NCI-H2227 treated with DMSO at 0.1 percent for 48 hours (cell line): ENCODE results near the gene PRCC.
"Not testable (repeated sequence)": the region's sequence is repeated elsewhere in the genome, so short reads cannot be mapped to it uniquely, and the experiment has no call there.

Experiments used
- DNase-seq: peaks from one replicate; lab custom pipeline; 2025; lab: John Stamatoyannopoulos, UW

Gene PRCC

DNA sequence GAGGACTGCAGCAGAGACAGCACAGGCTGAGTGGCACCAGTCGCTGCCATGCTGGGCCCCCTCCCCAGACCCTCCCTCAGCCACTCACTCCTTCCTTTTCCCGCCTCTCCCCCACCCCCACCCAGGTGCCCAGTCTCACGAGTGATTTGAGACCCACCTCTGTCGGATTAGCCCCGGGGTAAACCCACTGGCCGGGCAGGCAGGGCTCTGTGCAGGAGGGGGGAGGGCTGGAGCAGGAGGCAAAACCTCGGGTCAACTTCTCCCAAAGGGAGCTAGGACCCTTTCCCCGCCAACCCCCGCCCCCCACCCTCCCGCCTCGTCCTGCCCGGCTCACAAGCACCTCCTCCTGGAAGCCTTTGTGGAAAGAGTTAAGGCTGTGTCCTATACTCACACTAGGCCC, 23.0 kb upstream of the PRCC start:
- no peak for DNase-seq

DNA sequence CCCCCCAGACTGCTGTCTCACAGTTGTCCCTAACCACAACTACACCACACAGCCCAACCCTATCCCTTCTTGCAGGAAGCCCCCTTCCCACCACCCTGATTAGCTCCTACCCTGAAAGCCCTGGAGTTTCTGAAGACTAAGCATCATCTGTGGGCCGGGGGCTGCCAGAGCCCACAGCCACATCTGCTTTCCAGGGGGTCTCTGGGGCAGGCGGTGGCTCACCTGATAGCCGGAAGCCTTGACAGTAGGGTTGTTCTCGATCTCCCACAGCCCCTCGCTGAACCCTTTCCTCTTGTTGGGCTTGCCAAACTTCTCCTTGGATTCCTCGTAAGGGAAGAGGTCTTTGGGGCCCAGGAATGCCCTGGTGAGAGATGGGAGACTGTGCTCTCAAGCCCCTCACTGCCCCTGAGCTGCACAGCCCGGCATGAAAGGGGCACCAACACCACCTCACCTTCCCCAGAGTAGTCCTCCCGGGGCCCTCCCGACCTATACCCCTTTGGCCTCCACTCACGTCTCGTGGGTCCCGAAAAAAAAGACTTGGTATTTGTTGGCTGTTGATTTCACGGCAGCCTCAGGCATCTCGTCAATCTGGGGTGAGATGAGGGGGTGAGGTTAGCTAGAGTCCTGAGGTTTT, 22.4 kb upstream of the PRCC start:
- DNase-seq, result no peak

DNA sequence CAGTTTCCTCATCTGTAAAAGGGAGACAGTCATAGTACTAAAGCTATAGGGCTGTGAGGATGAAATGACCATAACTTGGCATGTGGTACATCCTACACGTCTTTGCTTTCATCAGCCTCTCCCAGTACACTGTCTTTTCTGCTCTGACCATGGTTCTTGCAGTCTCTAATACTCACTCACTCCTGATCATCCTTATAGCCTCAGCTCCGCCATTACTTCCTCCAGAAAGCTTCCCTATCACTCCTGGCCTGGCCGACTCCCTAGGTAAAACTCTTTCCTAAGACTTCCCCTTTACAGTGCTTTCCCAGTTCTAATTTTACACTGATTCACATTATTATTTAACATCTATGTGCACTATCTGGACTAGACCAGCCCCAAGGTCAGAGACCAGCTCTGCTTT, 21.5 kb upstream of the PRCC start:
- no peak for DNase-seq

DNA sequence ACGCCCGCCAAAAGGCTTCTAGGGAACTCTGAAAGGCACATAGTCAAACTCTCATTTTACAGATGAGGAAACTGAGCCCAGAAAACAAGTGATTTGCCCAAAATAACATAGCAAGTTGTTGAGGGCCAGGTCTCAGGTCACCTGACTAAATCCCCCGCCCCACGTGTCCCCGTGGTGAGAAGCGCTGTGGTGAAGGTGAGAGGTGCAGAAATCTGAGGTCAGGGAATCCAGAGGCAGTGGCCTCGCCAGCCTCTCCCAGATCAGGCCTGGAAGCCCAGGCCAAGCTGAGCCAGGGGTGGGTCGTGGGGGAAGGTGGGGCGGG, 21.0 kb upstream of the PRCC start:
- DNase-seq, result no peak

DNA sequence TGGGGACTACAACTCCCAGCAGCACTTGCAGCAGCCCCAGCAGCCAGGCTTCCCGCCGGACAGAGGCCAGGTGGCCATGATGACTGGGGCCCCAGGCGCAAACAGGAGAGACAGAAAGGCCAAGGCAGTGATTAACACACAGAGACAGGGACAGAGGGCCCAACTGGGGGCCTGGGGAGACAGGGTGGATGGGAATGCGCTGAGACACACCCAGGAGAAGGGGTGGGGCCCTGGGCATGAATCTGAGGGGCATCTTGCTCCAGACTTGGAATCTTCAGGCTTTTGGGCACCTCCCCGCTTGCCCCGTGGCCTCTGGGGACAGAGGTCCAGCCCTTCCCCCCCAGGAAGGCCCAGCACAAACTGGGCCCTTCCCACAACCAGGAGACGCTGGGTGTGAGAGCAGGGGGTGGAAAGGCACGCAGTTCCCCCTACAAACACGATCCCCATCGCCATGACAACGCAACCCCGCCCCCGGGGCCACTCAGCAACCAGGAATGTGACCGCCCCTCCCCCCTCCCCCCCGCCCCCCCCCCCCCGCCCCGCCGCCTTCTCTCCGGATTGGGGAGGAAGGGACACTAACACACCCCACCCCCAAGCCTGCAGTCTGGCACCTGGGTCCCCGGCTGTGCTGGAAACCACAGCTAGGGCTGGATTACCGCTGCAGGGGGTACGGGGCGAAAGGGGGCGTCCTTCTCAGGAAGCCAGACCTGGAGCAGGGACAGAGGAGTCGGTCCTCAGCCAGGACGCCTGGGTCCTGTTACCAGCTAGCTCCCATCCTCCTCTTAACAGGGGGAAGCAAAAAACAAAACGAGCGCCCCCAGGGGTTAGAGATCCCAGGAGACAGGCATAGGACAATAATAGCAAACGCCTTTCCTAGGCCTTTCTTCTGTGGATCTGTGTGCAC, 20.4 kb upstream of the PRCC start:
- peak; percentile 83 for DNase-seq

DNA sequence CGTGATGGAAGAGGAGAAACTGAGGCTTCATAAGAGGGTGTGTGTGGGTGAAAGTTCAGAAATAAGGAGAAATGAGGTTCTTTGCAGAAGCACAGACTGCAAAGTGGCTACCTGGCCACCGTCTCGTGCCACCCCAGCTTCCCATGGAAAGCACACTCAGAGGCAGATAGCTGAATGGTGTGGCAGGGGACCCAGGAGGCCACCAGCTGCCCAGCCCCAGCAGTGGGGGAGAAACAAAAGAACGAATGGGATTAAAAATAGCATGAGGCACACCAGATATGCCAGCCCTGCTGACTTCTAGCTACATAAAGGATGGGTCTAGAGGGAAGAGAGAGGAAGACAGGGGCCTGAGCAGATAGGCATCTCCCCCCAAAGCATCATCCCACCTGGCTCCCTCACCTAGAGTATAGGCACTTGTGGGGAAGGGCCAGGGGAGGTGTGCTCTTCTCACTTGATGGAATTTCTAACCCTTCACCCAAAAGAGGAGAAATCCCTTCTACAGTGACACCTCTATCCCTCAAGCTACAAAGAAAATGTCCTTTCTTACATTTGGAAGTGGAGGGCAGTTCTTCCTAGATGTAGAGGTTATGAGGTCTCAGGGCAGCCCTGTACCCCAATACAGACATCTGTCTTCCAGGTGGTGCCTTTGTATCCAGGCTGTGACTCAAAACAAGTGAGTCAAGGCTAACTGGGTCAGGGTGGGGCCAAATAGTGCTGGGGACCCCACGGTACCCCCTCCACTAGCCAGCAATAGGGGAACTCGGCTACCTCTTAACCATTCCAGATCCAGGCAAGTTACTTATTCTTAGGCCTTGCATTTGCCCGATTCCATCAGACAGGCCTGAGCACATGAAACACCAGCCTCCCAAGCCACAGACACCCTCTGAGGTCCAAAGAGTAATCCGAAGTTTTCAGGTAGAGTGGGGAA, 19.3 kb upstream of the PRCC start:
- no peak for DNase-seq

DNA sequence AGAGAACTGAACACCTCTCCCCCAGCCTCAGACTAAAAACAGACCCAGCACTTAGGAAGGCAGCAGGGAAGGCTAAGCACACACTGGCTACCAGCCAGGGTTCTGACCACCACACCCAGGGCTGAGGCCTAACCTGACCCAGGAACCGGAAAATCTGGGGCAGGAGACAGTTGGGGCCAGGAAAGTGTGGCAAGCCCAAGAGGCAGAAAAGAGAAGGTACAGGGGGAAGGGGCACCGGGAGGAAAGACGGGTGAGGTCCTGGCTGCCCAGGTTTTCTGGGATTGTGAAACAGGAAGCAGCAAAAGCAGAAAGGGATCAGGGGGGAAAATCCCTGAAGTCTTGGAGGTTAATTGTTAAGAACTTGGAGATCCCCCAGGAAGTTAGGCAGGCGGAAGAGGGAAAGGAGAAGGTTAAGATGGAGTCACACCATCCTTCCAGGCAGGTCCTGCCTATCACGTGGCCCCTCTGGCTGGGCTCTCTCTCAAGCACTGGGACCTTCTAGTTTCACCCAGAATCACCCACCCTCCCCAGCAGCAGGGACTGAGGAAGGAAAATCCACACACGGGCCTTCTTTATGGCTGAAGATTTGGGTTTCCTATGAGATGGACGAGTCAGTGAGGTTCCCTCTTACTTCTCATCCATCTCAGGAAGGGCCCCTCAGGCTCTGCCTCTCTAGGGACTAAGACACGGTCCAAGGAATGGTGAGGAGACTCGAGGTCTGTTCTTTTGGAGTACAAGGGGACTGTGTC, 18.5 kb upstream of the PRCC start:
- no peak for DNase-seq

DNA sequence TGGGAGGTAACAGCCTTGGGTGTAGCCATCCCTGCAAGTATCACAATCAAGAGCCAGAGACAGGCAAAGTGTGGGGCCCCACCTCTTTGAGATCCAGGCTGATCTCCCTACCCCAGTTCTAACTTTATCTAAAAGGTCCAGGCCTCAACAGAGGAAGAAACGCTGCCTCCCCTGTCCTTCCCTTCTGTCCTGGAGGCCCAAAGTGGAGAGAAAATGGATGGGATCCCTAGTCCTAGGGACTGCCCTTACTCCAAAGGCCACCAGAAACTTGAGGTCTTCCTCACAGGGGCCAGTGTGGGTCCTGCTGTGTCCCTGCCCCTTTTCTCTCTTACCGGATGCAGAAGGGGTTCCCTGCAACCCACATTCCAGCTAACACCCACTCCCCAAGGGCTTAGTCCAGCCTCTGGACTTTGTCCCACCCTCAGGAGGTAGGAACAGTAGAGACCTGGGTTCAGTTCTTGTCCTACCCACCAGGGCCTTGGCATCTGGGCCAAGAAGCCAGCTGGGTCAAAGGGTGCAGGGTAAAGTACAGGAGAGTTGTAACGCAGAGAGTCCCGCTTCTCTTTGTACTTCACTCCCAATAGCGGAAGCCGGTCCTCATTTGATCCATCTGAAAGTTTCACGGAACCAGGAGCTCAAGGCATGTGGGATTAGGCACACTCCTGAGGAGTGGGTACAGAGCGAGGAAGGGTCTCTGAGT, 17.8 kb upstream of the PRCC start:
- DNase-seq, result no peak

DNA sequence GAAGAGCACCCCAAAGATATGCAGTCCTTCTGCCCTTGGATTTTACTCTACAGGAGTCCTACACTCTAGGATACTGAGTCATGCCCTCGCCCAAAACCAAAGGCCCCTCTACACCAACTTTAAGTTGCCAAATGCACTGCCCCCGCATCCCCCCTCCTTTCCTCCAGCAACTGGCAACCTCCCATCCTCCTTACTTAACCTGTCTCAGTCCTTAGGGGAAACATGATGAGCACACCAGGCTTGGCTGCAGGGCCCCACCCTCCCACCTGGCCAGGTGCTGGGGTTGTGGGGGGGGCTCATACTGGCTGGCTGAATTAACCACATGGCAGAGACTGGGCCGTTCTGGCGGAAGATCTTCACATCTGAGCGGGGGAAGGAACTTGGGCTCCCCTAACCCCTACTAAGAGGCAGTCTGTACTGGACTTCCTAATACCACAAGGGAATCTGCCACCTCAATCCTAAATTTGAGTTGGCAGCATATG, 17.1 kb upstream of the PRCC start:
- DNase-seq, result no peak

DNA sequence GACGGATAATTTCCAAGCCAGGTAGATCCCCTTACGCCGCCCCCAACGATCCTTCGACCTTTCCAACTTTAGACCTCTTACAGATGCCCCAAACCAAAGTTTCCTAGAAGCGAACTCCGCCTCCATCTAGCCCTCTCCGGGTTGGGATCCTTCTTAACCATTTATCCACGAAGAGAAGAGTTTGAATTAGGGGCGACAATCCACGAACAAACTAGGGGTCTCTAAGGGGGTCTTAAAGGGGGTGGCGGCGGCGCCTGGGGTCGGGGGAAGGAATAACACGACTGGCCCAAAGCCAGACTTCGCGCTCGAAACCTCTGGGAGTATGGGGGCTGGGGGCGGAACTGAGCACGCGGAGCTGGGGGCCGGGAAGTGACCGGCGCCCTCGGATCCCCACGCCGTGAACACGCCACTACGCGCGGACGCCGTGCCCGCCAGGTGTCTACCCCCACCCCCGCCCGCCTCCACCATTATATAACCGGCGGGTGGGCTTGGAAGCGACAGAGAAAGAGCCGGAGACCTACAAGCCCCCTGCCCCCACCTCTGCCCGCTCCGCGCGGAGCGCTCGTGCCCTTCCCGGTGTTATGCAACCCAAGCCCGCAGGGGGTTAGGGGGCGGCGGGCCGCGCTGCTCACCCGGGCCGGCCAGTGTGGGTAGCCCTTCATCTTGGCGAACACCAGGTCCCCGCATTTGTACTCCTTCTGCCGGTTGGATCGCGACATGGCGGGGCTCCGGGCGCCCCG, 16.5 kb upstream of the PRCC start:
- DNase-seq, result no peak

DNA sequence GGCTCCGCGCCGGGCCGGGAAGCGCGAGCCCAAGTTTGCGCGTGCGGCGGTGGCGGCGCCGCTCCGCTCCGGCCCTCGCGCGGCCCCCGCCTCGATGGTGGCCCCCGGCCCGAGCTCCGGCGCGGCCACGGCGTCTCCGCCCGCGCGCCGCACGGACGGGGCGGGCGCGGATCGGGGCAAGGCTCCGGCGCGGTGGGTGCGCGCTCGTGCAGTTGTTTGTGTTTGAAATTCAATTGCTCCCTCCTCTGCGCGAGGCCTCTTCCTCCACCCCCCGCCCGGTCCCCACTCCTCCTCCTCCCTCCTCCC, 15.9 kb upstream of the PRCC start, which contains the start of gene HDGF:
Gene HDGF, minus strand, starts transcription at position 225 of the 306 bp plus-strand sequence. CDS start 246 bp downstream, outside the sequence.
- DNase-seq, result no peak

DNA sequence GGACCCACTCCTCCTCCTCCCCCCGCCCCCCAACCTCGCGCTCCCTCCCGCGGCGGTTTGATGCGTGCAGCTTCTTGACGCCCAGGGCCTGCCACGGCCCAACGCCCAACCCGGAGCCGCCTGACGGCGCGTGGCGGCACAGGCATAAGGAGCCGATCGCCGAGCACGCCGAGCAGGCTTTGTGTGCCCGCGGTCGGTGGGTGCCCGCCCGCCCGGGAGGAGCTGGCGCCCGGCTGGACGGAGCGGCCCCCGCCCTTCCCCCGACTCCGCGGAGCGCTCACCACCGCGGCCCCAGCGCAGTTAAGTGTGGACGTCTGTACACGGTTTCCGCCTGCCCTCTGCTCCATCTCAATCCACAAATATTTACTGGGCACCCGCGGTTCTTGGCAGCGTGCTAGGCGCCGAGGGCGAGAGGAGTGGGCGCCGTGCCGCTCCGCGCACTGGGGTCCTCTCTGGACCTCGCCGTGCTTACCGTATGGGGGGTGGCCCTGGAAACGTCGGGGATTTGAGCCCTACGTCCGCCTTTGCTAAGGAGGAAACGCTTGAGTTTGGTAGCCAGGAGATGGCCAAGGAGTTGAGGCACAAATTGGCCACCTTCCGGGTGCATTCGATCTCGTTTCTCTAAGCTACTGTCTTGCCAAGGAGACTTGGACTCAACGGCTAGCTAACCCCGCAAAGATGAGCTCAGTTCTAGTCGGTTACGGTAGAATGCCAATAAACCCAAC, 15.4 kb upstream of the PRCC start:
- peak; percentile 90 for DNase-seq

DNA sequence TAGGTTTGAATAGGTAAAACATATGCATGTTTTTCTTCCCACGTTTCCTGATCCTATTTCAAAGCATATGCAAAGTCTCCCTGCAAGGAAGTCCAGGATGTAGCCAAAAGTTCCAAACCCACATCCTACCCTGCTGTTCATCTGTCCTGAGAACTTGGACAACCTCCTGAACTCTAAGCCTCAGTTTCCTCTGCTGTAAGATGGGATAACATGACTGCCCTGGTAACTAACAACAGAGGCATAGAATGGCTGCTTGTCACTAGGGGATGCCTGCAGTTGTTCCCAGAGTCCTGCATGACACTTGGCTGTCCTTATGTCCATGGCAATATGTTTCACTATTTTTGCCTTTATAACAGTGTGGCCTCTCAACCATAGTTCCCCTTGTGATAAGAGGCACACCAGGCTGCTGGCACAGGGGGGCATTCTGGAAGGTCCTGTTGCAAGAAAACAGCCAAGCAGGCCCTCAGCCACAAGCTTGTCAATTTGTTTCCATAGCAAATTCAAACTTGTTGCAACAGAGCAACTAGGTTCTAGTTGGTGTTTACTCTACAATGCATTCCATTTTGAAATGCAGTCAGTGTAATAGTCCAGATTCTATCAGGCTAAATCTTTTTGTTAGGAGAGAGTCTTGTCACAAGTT, 14.4 kb upstream of the PRCC start:
- DNase-seq, result no peak

DNA sequence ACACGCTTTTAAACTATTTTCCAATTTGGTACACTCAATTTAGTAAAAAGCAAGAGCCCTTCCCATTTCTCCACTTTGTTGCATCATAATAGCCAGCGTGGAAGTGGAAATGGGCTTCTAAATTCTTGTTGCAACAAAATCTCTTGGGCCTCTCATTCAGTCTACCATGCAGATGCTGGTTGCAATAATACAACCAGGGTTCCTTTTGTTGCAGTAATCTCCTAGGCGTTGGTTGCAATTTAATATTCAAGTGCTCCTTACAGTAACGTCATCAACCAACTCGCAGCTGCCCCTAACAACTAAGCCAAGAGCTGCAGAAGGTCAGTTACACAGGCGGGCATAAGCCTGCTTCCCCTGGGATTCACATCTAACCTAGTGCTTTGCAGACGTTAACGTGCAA, 13.1 kb upstream of the PRCC start:
- DNase-seq, result no peak

DNA sequence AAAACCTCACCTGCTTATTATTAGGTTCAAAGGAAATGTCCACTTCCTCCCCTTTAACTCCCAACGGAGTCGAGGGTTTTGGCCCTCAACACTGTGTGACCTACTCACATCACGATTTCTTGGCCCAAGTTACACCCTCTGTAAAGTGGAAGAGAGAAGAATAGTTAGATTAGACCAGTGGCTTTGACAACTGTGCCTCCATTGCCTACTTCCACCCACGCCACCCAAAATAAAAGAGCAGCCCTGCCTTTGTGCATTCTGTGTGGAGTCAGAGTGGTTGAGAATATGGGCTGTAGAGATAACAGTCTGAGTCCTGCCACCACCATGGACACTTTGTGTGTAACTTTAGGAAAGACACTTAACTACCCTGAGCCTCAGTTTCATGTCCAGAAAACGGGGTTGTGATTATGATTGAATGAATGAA, 11.8 kb upstream of the PRCC start:
- no peak for DNase-seq

DNA sequence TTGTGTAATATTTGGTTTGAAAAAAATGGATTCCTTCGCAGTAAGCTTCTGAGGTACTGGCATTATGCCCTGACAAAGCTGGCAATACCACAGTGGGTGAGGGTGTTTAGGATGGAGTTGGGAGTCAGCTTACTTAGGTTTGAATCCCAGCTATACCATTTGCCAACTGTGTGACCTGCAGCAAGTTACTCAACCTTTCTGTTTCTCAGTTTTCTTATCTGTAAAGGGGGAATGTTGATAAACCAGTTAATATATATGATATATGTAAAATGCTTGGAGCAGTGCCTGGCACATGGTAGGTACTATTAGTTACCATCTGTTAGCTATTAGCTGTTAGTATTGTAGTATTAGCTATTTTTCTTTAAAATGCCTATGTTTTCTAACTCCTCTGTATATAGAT, 11.0 kb upstream of the PRCC start:
- no peak for DNase-seq

DNA sequence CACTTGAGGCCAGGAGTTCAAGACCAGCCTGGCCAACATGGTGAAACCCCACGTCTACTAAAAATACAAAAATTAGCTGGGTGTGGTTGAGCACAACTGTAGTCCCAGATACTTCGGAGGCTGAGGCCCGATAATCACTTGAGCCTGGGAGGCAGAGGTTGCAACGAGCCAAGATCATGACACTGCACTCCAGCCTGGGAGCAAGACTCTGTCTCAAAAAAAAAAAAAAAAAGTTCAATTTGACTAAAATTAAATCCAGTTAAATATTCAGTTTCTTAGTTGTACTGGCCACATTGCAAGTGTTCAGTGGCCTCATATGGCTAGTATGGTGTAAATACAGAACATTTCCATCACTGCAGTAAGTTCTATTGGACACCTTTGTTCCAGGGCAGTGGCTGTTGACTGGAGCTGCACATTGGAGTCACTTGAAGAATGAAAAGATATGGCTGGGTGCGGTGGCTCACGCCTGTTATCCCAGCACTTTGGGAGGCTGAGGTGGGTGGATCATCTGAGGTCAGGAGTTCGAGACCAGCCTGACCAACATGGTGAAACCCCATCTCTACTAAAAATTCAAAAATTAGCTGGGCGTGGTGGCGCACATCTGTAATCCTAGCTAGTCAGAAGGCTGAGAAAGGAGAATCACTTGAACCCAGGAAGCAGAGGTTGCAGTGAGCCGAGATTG, 9.6 kb upstream of the PRCC start:
- DNase-seq, result not testable (repeated sequence)

DNA sequence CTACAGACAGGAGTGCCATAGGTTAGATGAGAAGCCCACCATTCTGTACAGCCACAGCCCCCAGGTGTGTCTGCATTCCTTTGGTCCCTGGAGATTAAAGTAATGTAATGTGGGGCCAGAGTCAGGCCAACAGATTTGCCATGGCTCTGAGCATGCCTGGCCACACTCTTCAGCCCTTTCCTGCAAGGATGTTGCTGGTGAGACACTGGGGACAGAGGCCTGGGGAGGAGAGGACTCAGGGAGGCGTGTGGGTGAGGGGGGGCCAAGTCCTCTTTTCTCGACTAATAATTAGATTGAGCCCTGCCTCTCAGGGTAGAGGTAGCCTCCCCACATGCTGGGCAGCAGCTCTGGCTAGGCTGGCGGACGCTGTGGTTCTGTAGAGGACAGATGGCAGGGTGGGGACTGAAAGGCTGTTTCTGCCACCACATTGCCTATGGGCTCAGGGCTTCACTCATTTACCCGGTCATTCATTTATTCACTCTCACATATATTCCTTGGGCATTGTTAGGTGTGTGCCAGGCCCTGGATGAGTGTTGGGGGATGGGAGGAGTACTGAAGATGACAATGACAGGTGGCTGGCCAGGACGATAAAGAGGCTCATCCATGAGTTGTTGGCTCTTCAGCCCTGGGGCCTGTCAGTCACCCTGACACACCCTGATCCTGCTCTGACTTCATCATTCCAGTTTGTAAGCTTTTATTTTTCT, 7.1 kb upstream of the PRCC start:
- peak; percentile 56 for DNase-seq
